Esophagus squamous epithelium (tissue), 5 donors: Measurements from ENCODE around the gene GUCA1A. TPM values are rescaled to one million over a fixed set of nuclear protein-coding genes. Genes with fewer than 3 reads are reported as not detected.

ENCODE experiments used
- DNase-seq: peaks from one replicate; lab custom pipeline; 2025; lab: John Stamatoyannopoulos, UW
- H3K27ac ChIP-seq, 4 donors: fragments of 200-600 bp; sonication (generic); one replicate each; pipeline ENCODE4 v1.5.1; 2016 to 2019; ENCODE audit warnings: mild to moderate bottlenecking in 1 of 4
- H3K27me3 ChIP-seq, 4 donors: fragments of 200-600 bp; sonication (generic); 1 replicate in 3 of 4; 2 replicates in 1 of 4; pipeline versions ENCODE4 v1.5.1 to v1.6.0; 2017 to 2021; ENCODE audit warnings: antibody characterized with exemption in 1 of 4
- H3K36me3 ChIP-seq, 3 donors: fragments of 200-600 bp; sonication (generic); one replicate each; pipeline ENCODE4 v1.5.1; 2016 to 2019
- H3K4me1 ChIP-seq, 3 donors: fragments of 200-600 bp; sonication (generic); one replicate each; pipeline ENCODE4 v1.5.1; 2017 to 2019
- H3K4me3 ChIP-seq, 4 donors: fragments of 200-600 bp; sonication (generic); 1 replicate in 3 of 4; 2 replicates in 1 of 4; pipeline ENCODE4 v1.5.1; 2016 to 2019; ENCODE audit warnings: mild to moderate bottlenecking in 2 of 4, moderate library complexity in 1 of 4
- H3K9me3 ChIP-seq, 3 donors: fragments of 200-600 bp; sonication (generic); one replicate each; pipeline ENCODE4 v1.5.1; 2016 to 2019
- CTCF ChIP-seq, 6 experiments: fragments of 450-650 bp in 4 of 6; fragments of 200-600 bp in 2 of 6; sonication (generic) in 2 of 6; IDR thresholded peaks; one replicate each; pipeline ENCODE4 v1.5.1; 2016 to 2019; ENCODE audit warnings: antibody characterized with exemption in 6 of 6, mild to moderate bottlenecking in 4 of 6, moderate library complexity in 4 of 6
- POLR2A ChIP-seq, 4 donors: fragments of 450-650 bp; IDR thresholded peaks; one replicate each; pipeline ENCODE4 v1.6.1; 2017; ENCODE audit warnings: antibody characterized with exemption in 4 of 4, mild to moderate bottlenecking in 4 of 4, moderate library complexity in 3 of 4
- WGBS, 2 donors: methylation state at CpG; one replicate each; pipeline ENCODE4 v1.1.5; 2018; 5-methylcytosine and 5-hydroxymethylcytosine counted together
- intact Hi-C: fragments of 100-400 bp; cut with DNase I; formaldehyde crosslinking; loops from one replicate; pipeline ENCODE4 v1.15.0; 2022
- total RNA-seq, 4 donors: library from RNA; depleted of rRNA; stranded (reverse); fragments of >200 nt; gene quantifications; one replicate each; pipeline ENCODE4 v1.1.0, GENCODE V29; 2016
- donor health status: DM: yes; HTN: yes; CAD: no.

GUCA1A gene
- total RNA-seq, 4 donors from 2014 or later = not detected

- intact Hi-C loops = no loop called here
- Histone ChIP-seq H3K27ac (peak overlapping the region in 3 of 4 donors; percentile 22 to 44 (median 37)), H3K36me3 (no peaks in the 10 kb centered on the region), H3K4me3 (no peak overlapping the region), H3K27me3 (peaks cover 0 to 3% (median 0%) of the 10 kb centered on the region in 4 donors), H3K4me1 (peaks cover 3 to 39% (median 5%) of the 10 kb centered on the region in 3 donors), H3K9me3 (no peaks in the 10 kb centered on the region)
- WGBS, 2 donors = 36 to 51% methylated on average over 5 of the region's 5 CpGs
- TF ChIP-seq CTCF (IDR thresholded peaks at IDR 0.05) = no peak
- TF ChIP-seq POLR2A (IDR thresholded peaks at IDR 0.05) = no peak
- DNase-seq = no peak
These were observed 19.2 kb upstream of the GUCA1A start for GRCh38 chr6:42153921-42154320.

- intact Hi-C loops = no loop called here
- Histone ChIP-seq H3K36me3 (no peaks in the 10 kb centered on the region), H3K4me3 (no peak overlapping the region), H3K27ac (peak overlapping the region in 2 of 4 donors; percentile 44), H3K4me1 (peaks cover 5 to 46% (median 7%) of the 10 kb centered on the region in 3 donors), H3K27me3 (peaks cover 0 to 3% (median 0%) of the 10 kb centered on the region in 4 donors), H3K9me3 (no peaks in the 10 kb centered on the region)
- no peak for DNase-seq
- TF ChIP-seq CTCF (IDR thresholded peaks at IDR 0.05) = no peak
- no peak for TF ChIP-seq POLR2A (IDR thresholded peaks at IDR 0.05)
These were observed 18.5 kb upstream of the GUCA1A start for GRCh38 chr6:42154461-42155209.

- H3K9me3 ChIP-seq = no peaks in the 10 kb centered on the region
- TF ChIP-seq CTCF (IDR thresholded peaks at IDR 0.05) = no peak
- TF ChIP-seq POLR2A (IDR thresholded peaks at IDR 0.05) = no peak
- no peak for DNase-seq
- 90 to 92% methylated on average over 2 of the region's 4 CpGs for WGBS, 2 donors
- H3K4me3 ChIP-seq = no peak overlapping the region
- peaks cover 6 to 53% (median 10%) of the 10 kb centered on the region in 3 donors for H3K4me1 ChIP-seq
- peak overlapping the region in 2 of 4 donors; percentile 29 to 44 for H3K27ac ChIP-seq
- intact Hi-C loops = no loop called here
- peaks cover 0 to 3% (median 0%) of the 10 kb centered on the region in 4 donors for H3K27me3 ChIP-seq
- H3K36me3 ChIP-seq = no peaks in the 10 kb centered on the region
These were observed 17.9 kb upstream of the GUCA1A start for GRCh38 chr6:42155293-42155692.

GRCh38 chr6:42156638-42157037, 16.5 kb upstream of the GUCA1A start:
- TF ChIP-seq POLR2A (IDR thresholded peaks at IDR 0.05) = no peak
- TF ChIP-seq CTCF (IDR thresholded peaks at IDR 0.05) = no peak
- no peak for DNase-seq
- H3K4me1 ChIP-seq = peaks cover 13 to 64% (median 13%) of the 10 kb centered on the region in 3 donors
- no peak overlapping the region for H3K4me3 ChIP-seq
- peaks cover 0 to 3% (median 0%) of the 10 kb centered on the region in 4 donors for H3K27me3 ChIP-seq
- H3K9me3 ChIP-seq = no peaks in the 10 kb centered on the region
- no peak overlapping the region for H3K27ac ChIP-seq
- H3K36me3 ChIP-seq = no peaks in the 10 kb centered on the region
- intact Hi-C loops = no loop called here
- WGBS, 2 donors = 20 to 57% methylated on average over 1 of the region's 3 CpGs

GRCh38 chr6:42158011-42158410, 15.2 kb upstream of the GUCA1A start:
- no peaks in the 10 kb centered on the region for H3K9me3 ChIP-seq
- DNase-seq = no peak
- H3K4me3 ChIP-seq = no peak overlapping the region
- WGBS, 2 donors = no CpG with 5 or more reads among the region's 2 CpGs
- intact Hi-C loops = no loop called here
- TF ChIP-seq POLR2A (IDR thresholded peaks at IDR 0.05) = no peak
- TF ChIP-seq CTCF (IDR thresholded peaks at IDR 0.05) = no peak
- peaks cover 0 to 3% (median 0%) of the 10 kb centered on the region in 4 donors for H3K27me3 ChIP-seq
- peaks cover 13 to 64% (median 13%) of the 10 kb centered on the region in 3 donors for H3K4me1 ChIP-seq
- H3K36me3 ChIP-seq = no peaks in the 10 kb centered on the region
- peak overlapping the region; percentile 32 to 79 (median 58) for H3K27ac ChIP-seq
